B cell (primary cell): ENCODE results near the gene ATXN7L2. TPM values are rescaled to one million over a fixed set of nuclear protein-coding genes. Genes with fewer than 3 reads are reported as not detected.

Source experiments
- ATAC-seq: fragments of 200-7000 bp; cut with Tn5 transposase; one replicate; pipeline ENCODE4 v1.10.0; 2021; ENCODE audit warnings: low read depth, mild to moderate bottlenecking, moderate number of reproducible peaks, moderate library complexity
- CTCF ChIA-PET: fragments of 350-600 bp; sonication (Branson Sonifier 250); formaldehyde crosslinking; loops from one replicate; lab custom pipeline; 2021; ENCODE audit warnings: antibody characterized with exemption, inconsistent platforms; lab: Charles Lee
- POLR2A ChIA-PET: fragments of 350-600 bp; sonication (Branson Sonifier 250); formaldehyde crosslinking; loops from one replicate; lab custom pipeline; 2021; ENCODE audit warnings: antibody characterized with exemption; lab: Charles Lee
- DNase-seq: peaks from one replicate; pipeline ENCODE4 v3.0.0; 2013
- H2AFZ ChIP-seq: 2 replicates; pipeline ENCODE4 v1.6.1; 2012; ENCODE audit warnings: mild to moderate bottlenecking, low read depth, low read length; ENCODE audit not compliant: insufficient read depth, poor library complexity, severe bottlenecking
- H3K27ac ChIP-seq, 2 donors: 1 replicate in 1 of 2; 2 replicates in 1 of 2; pipeline ENCODE4 v1.5.1; 2012 to 2013; ENCODE audit warnings: low read length in 2 of 2, mild to moderate bottlenecking in 2 of 2, moderate library complexity in 1 of 2
- H3K27me3 ChIP-seq, 4 experiments: fragments of 200-600 bp in 1 of 4; sonication (generic) in 1 of 4; replicated peaks in 1 of 4; 1 replicate in 2 of 4; 2 replicates in 2 of 4; pipeline versions ENCODE4 v1.6.1 to v1.7.0; 2013 to 2016; ENCODE audit warnings: low read length in 3 of 4, mild to moderate bottlenecking in 2 of 4, mixed read lengths in 1 of 4, moderate library complexity in 1 of 4; ENCODE audit not compliant: insufficient read depth in 4 of 4, control insufficient read depth in 3 of 4; ENCODE audit errors: control extremely low read depth in 1 of 4
- H3K36me3 ChIP-seq, 2 experiments: replicated peaks in 1 of 2; 1 replicate in 1 of 2; 2 replicates in 1 of 2; pipeline versions ENCODE4 v1.6.1 to v1.7.1; 2013; ENCODE audit warnings: low read length in 1 of 2; ENCODE audit not compliant: insufficient read depth in 2 of 2, control insufficient read depth in 1 of 2; ENCODE audit errors: control extremely low read depth in 1 of 2, extremely low read depth in 1 of 2
- H3K4me1 ChIP-seq, 2 donors: fragments of 200-600 bp in 1 of 2; sonication (generic) in 1 of 2; 1 replicate in 1 of 2; 2 replicates in 1 of 2; pipeline versions ENCODE4 v1.5.1 to v1.6.1; 2013 to 2017; ENCODE audit warnings: low read length in 2 of 2; ENCODE audit not compliant: control insufficient read depth in 2 of 2, insufficient read depth in 2 of 2
- H3K4me2 ChIP-seq: replicated peaks from 2 replicates; pipeline ENCODE3; 2012; ENCODE audit warnings: mild to moderate bottlenecking, low read depth, low read length; ENCODE audit not compliant: poor library complexity, severe bottlenecking
- H3K4me3 ChIP-seq, 5 experiments: fragments of 200-600 bp in 1 of 5; sonication (generic) in 1 of 5; 1 replicate in 3 of 5; 2 replicates in 2 of 5; pipeline versions ENCODE4 v1.5.1 to v1.7.0; 2011 to 2016; ENCODE audit warnings: low read length in 4 of 5, mild to moderate bottlenecking in 4 of 5, low read depth in 2 of 5, control low read depth in 1 of 5, moderate library complexity in 1 of 5; ENCODE audit not compliant: insufficient read depth in 1 of 5; ENCODE audit errors: control extremely low read depth in 1 of 5, extremely low read depth in 1 of 5
- H3K79me2 ChIP-seq: fragments of 200-600 bp; sonication (generic); one replicate; pipeline ENCODE4 v1.6.0; 2016; ENCODE audit warnings: low read length; ENCODE audit not compliant: control insufficient read depth, insufficient read depth
- H3K9ac ChIP-seq: fragments of 200-600 bp; sonication (generic); 2 replicates; pipeline ENCODE4 v1.6.1; 2017; ENCODE audit warnings: mild to moderate bottlenecking, low read length, moderate library complexity
- H3K9me3 ChIP-seq, 3 donors: one replicate each; pipeline versions ENCODE4 v1.6.1 to v1.7.1; 2013; ENCODE audit warnings: low read length in 2 of 3; ENCODE audit not compliant: control insufficient read depth in 2 of 3, insufficient read depth in 1 of 3; ENCODE audit errors: control extremely low read depth in 1 of 3
- H4K20me1 ChIP-seq: 2 replicates; pipeline ENCODE4 v1.6.0; 2012; ENCODE audit warnings: mild to moderate bottlenecking, low read length; ENCODE audit not compliant: insufficient read depth, control insufficient read depth, poor library complexity, severe bottlenecking
- H3K27ac Mint-ChIP-seq: one replicate; pipeline ENCODE4 v1.8.0; 2021; ENCODE audit warnings: mixed read lengths
- H3K27me3 Mint-ChIP-seq: one replicate; pipeline ENCODE4 v1.8.0; 2021; ENCODE audit warnings: mixed read lengths
- H3K4me1 Mint-ChIP-seq: one replicate; pipeline ENCODE4 v1.8.0; 2021; ENCODE audit warnings: mixed read lengths
- H3K4me3 Mint-ChIP-seq: one replicate; pipeline ENCODE4 v1.8.0; 2021; ENCODE audit warnings: mixed read lengths
- H3K9me3 Mint-ChIP-seq: one replicate; pipeline ENCODE4 v1.8.0; 2022; ENCODE audit warnings: mixed read lengths; ENCODE audit not compliant: insufficient read depth
- EZH2 ChIP-seq: IDR thresholded peaks from 2 replicates; pipeline ENCODE4 v1.6.1; 2012; ENCODE audit warnings: borderline replicate concordance, low read depth, mild to moderate bottlenecking, moderate library complexity, low read length; ENCODE audit not compliant: insufficient read depth, poor library complexity, severe bottlenecking
- whole genome bisulfite sequencing: methylation state at CpG from one replicate; pipeline ENCODE4 v1.1.5; 2013; ENCODE audit warnings: missing lambda C conversion rate; ENCODE audit not compliant: insufficient coverage; 5-methylcytosine and 5-hydroxymethylcytosine counted together
- intact Hi-C: fragments of 100-400 bp; cut with micrococcal nuclease; formaldehyde crosslinking; loops from one replicate; pipeline ENCODE4 v1.10.0; 2022
- polyA plus RNA-seq: library from polyadenylated mRNA; depleted of rRNA; stranded (reverse); fragments of >200 nt; gene quantifications from 2 replicates; pipeline ENCODE4 v1.2.3, GENCODE V29; 2012
- total RNA-seq, 2 donors: library from RNA; stranded (reverse); fragments of 120-200 nt in 1 of 2; gene quantifications; 1 replicate in 1 of 2; 2 replicates in 1 of 2; pipeline versions ENCODE4 v1.2.3 to v1.2.4, GENCODE V29; 2013 to 2022
- TF ChIP-seq, protein P1 (sequence below): fragments of 200-600 bp; IDR thresholded peaks from one replicate; pipeline ENCODE4 v1.8.0; 2022; ENCODE audit warnings: antibody characterized with exemption, mild to moderate bottlenecking

The ATXN7L2 gene
- total and polyA plus RNA-seq, 2 donors (not counting 1 experiment from before 2014, with no cell fraction given) = 10.9 to 12.4 TPM

DNA sequence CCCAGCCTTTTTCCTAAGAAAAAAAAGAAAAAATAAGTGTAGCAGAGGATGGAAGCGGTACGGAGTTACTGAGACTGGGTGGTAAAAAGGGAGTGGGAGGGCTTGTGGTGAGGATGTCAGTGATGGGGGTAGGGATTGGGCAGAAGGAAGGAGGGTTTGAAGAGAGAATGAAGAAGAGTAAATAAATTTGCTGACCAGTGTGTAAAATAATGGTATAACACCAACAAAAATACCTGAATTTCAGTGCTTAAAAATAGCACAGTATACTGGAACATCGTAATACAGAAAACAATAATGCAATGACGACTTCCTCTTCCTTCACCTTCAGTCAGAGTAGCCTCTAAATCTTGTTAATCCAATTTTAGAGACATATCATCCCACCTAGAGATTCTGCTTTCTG is 36.2 kb upstream of the ATXN7L2 start:
- POLR2A ChIA-PET = no interaction called here
- WGBS = 58% methylated on average over 3 of the region's 4 CpGs
- no peak for ATAC-seq
- Histone ChIP-seq H3K4me1 (no peaks in the 10 kb centered on the region), H3K36me3 (no peaks in the 10 kb centered on the region), H2AFZ (no peak overlapping the region), H3K79me2 (no peaks in the 10 kb centered on the region), H3K27me3 (peaks cover 0 to 32% (median 29%) of the 10 kb centered on the region in 4 experiments), H3K27ac (no peak overlapping the region), H3K9me3 (peaks cover 0 to 6% (median 1%) of the 10 kb centered on the region in 3 donors), H3K9ac (no peak overlapping the region), H3K4me2 (no peak overlapping the region), H4K20me1 (no peaks in the 10 kb centered on the region), H3K4me3 (no peak overlapping the region)
- intact Hi-C loops = no loop called here
- Mint-ChIP-seq H3K27ac (no peak overlapping the region), H3K9me3 (peaks cover 2% of the 10 kb centered on the region), H3K4me3 (no peak overlapping the region), H3K27me3 (peaks cover 37% of the 10 kb centered on the region), H3K4me1 (no peaks in the 10 kb centered on the region)
- no peak for DNase-seq
- TF ChIP-seq EZH2 = no peak
- TF ChIP-seq, protein P1, sequence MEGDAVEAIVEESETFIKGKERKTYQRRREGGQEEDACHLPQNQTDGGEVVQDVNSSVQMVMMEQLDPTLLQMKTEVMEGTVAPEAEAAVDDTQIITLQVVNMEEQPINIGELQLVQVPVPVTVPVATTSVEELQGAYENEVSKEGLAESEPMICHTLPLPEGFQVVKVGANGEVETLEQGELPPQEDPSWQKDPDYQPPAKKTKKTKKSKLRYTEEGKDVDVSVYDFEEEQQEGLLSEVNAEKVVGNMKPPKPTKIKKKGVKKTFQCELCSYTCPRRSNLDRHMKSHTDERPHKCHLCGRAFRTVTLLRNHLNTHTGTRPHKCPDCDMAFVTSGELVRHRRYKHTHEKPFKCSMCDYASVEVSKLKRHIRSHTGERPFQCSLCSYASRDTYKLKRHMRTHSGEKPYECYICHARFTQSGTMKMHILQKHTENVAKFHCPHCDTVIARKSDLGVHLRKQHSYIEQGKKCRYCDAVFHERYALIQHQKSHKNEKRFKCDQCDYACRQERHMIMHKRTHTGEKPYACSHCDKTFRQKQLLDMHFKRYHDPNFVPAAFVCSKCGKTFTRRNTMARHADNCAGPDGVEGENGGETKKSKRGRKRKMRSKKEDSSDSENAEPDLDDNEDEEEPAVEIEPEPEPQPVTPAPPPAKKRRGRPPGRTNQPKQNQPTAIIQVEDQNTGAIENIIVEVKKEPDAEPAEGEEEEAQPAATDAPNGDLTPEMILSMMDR = no peak
- CTCF ChIA-PET = no interaction called here

DNA sequence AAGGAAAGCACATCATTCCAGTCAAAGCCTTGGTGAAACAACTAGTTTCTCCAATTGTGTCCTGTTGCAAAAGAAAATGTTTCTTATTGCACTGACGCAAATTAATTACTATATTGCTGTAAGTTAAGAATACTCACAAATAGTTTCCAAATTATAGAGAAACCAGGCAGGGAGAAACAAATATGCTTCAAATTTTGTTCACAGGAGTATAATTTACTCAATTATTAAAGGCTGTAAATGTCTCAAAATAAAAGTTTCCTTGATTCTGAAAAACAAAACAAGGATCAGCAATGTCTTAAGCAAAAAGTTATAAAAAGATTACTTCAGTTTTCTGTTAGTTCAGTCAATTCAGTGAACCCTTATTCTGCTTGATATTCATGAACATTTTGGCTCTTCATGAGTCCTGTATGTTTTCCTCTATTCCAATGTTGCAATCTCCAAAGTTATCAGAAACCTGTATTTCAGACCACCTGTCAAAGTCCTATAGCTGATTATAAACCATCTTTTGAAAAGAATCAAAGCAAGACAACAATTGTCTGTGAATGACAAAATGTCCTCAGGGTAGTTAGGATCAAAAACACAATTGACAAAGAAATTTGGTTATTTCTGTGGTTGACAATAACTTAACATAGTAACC is 29.1 kb upstream of the ATXN7L2 start:
- peaks cover 9% of the 10 kb centered on the region for H3K9me3 Mint-ChIP-seq
- H3K27me3 Mint-ChIP-seq = peaks cover 36% of the 10 kb centered on the region
- Histone ChIP-seq H3K27me3 (peaks cover 0 to 12% (median 10%) of the 10 kb centered on the region in 4 experiments), H3K9me3 (peaks cover 4 to 15% (median 14%) of the 10 kb centered on the region in 3 donors), H3K27ac (no peak overlapping the region), H3K4me2 (no peak overlapping the region), H2AFZ (no peak overlapping the region), H3K4me1 (no peaks in the 10 kb centered on the region), H3K9ac (no peak overlapping the region), H3K36me3 (no peaks in the 10 kb centered on the region), H4K20me1 (no peaks in the 10 kb centered on the region), H3K4me3 (no peak overlapping the region), H3K79me2 (no peaks in the 10 kb centered on the region)
- POLR2A ChIA-PET = no interaction called here
- intact Hi-C loops = no loop called here
- no peak for ATAC-seq
- CTCF ChIA-PET = no interaction called here
- DNase-seq = no peak
- H3K4me3 Mint-ChIP-seq = no peak overlapping the region
- H3K4me1 Mint-ChIP-seq = no peaks in the 10 kb centered on the region
- TF ChIP-seq, protein P1 = no peak
- TF ChIP-seq EZH2 = no peak
- no peak overlapping the region for H3K27ac Mint-ChIP-seq
- no CpG with 5 or more reads among the region's 1 CpG for WGBS
